ENCODE data around the gene C2CD2.

C2CD2 gene

GRCh38 chr21:41916888-41917433, 36.9 kb downstream of the C2CD2 start:
- in situ Hi-C loops (cut with HindIII; ENCODE audit: low sequenced_read_pairs), result no loop called here

DNA sequence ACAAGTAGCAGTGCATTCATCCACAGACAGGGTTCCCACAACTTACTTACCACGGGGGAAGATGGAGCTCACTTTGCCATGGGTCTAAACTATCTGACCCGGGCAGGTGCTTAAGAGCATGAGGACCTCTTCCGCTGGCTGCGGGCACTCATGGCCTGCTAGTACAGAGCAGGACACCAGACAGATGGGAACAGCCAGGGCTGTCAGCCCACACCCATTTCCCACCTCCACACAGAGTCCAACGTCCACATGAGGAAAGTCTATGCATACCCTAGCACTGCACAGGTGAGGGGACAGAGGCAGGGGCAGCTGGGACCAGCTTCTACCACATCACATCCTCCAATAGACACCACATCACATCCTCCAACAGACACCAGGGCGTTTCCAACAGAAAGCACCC, 38.9 kb downstream of the C2CD2 start:
- in situ Hi-C loops (cut with HindIII; ENCODE audit: low sequenced_read_pairs), result no loop called here

DNA sequence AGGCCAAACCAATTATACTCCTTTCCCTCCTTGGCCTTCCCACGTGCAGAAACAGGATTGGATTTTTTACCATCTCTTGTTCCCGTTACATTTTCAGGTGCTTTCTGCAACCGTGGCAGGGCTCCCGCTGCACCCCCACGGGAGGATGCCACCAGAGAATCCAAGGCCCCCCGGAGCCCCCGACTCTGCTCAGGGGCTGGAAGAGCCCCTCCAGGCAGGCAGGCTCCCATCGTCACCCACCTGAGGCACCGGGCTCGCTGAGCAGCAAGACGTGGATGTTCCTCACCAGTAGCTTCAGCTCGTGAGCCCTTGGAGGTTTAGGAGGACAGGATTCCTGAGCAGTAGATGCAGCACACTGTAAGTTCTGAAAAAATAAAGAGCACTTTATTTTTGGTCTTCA, 39.5 kb downstream of the C2CD2 start:
- in situ Hi-C loops (cut with HindIII; ENCODE audit: low sequenced_read_pairs), result no loop called here

GRCh38 chr21:41913230-41913629, 40.6 kb downstream of the C2CD2 start:
- in situ Hi-C loops (cut with HindIII; ENCODE audit: low sequenced_read_pairs), result no loop called here

DNA sequence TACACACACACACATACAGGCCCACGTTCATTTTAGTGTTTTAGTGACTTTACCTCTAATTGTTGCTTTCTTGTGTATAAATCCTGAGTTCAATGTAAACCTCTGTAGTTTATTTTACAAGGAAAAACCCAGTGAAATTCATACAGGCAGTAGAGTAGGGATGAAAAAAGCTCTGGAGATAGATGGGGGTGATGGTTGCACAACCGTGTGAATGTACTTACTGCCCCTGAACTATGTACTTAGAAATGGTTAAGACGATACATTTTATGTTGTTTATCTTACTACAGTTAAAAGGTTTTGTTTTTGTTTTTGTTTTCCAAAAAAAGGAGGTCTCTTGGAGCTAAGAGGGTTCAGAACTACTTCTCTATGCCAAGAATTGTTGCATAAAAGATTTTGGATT, 45.0 kb downstream of the C2CD2 start:
- in situ Hi-C loops (cut with HindIII; ENCODE audit: low sequenced_read_pairs), result no loop called here

DNA sequence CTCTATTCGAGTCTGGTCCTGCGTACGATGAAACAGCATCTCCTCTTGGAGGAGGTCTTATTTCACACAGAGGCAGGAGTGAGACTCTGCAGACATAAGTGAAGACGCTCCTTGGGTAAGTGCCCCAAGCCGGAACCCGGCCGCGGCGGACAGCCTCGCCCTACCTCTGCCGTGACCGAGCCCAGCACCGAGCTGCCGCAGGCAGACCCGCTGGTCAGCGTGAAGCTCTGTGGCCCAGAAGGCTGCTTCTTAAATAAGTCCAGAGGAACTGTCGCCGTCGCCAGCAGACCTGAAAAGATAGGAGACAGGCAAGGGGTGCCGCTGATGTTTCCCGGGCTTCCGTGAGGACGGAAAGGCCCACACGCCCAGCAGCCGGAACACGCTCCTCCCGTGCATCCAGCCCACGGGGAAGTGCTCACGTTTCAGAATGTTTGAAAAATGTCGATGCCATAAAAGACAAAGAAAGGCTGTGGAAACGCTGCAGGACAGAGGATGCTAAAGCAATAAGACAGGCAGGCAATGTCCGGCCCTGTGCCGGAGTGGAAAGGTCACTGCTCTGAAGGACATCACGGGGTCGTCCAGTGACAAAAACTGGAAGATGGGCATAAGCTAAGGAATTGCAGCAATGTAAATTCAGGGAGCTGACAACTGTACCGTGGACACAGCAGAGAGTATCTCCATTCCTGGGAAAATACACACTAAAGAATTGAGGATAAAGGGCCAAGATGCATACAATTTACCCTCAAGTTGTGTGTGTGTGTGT, 46.1 kb downstream of the C2CD2 start:
- in situ Hi-C loops (cut with HindIII; ENCODE audit: low sequenced_read_pairs), result no loop called here

GRCh38 chr21:41906770-41907169, 47.0 kb downstream of the C2CD2 start:
- in situ Hi-C loops (cut with HindIII; ENCODE audit: low sequenced_read_pairs), result no loop called here

DNA sequence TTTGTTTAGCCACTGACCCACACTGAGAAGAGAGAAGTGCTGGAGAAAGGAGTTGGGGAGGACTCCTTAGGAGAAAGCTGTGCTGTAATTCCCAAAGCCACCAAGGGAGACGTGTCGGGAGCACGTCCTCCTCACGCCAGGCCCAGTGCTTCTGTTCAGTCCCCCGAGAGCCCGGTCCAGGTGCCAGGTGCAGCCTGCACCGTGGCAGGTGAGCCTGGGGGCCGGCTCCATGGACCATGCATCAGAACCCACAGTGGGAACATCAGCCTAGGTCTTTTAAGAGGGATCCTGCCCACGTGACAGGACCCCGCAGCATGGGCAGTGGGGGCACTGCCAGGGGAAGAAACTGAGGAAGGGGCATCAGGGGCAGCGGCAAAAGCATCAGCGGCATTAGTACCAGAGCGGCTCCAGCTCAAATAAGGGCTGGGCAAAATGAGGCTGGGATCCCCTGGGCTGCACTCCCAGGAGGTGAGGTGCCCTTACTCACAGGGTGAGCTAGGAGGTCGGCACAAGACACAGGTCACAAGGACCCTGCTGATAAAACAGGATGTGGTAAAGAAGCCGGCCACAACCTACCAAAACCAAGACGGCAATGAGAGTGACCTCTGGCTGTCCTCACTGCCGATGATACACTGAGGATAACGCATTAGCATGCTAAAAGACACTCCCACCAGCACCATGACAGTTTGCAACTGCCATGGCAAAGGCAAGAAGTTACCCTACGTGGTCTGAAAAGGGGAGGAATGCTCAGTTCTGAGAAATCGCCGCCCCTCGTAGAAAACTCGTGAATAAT, 50.1 kb downstream of the C2CD2 start:
- in situ Hi-C loops (cut with HindIII; ENCODE audit: low sequenced_read_pairs), result no loop called here

GRCh38 chr21:41902946-41903345, 50.9 kb downstream of the C2CD2 start:
- in situ Hi-C loops (cut with HindIII; ENCODE audit: low sequenced_read_pairs), result no loop called here

GRCh38 chr21:41901782-41902181, 52.0 kb downstream of the C2CD2 start:
- in situ Hi-C loops (cut with HindIII; ENCODE audit: low sequenced_read_pairs), result no loop called here

- in situ Hi-C loops (cut with HindIII; ENCODE audit: low sequenced_read_pairs), result no loop called here
Measured at GRCh38 chr21:41901099-41901498, 52.7 kb downstream of the C2CD2 start.

DNA sequence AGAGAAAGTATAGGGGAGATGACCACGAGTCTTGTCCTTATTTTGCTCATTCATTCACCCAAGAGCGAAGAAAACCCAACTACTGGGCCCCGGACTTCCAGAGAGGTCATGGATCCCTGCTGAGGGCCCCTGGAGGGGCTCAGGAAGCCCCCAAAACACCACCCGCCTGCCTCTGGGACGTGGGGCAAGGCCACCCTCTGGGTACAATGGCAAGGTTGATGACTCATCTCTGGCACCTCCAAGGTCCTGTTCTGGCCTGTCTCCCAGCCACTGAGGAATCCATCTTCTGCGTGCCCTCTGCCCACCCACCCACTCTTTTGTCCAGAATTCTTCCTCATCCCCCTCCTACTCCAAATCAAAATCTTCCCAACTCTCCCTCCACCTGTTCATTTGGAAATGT, 53.4 kb downstream of the C2CD2 start:
- in situ Hi-C loops (cut with HindIII; ENCODE audit: low sequenced_read_pairs), result no loop called here

- in situ Hi-C loops (cut with HindIII; ENCODE audit: low sequenced_read_pairs), result no loop called here
Measured at GRCh38 chr21:41899426-41900202, 54.2 kb downstream of the C2CD2 start.

DNA sequence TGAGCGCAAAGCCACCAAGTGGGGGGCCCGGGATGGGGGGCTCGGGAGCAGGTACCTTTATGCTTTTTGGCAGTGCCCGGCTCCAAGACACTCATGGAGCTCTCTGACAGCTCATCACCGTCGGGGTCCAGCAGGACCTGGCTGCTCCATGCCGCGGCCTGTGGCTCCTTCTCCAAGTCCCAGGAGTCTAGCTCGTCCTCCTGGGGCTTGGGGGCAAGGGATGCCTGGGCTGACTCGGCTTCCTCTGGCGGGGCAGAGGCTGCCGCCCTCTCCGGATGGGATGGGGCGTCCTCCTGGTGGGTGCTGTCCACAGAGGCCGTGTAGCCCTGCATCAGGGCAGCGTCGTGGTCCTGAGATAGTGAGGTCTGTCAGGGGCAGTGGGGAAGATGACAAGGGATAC, 54.8 kb downstream of the C2CD2 start:
- in situ Hi-C loops (cut with HindIII; ENCODE audit: low sequenced_read_pairs), result no loop called here

- in situ Hi-C loops (cut with HindIII; ENCODE audit: low sequenced_read_pairs), result no loop called here
Measured at GRCh38 chr21:41897700-41898099, 56.1 kb downstream of the C2CD2 start.

DNA sequence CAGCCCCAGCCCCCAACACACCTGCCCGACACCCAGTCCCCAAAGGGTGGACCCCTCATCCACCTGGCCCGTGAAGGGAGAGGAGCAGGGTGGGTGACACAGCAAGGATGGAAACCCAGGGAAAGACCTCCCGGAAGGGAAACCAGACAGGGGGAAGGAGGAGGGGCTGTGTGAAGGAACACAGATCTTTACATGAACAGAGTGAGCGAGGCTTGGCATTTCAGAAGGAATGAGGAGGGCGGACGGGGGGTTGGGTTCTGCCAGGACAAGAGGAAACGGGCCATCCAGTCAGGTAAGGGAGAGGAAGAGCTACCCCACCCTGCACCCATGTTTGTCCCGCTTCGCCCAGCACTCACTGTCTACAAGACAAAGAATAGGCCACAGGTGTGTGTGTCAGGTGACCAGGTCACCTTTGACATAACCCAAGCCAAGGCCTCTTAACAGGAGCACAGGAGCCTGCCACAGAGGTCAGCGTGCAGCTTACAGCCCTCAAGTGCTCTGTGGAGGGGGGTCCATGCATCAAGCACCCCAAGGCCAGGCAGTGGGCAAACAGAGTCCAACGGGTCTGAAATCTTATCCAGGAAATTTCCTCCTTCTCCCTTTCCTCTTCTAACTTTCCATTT, 56.7 kb downstream of the C2CD2 start:
- in situ Hi-C loops (cut with HindIII; ENCODE audit: low sequenced_read_pairs), result no loop called here

DNA sequence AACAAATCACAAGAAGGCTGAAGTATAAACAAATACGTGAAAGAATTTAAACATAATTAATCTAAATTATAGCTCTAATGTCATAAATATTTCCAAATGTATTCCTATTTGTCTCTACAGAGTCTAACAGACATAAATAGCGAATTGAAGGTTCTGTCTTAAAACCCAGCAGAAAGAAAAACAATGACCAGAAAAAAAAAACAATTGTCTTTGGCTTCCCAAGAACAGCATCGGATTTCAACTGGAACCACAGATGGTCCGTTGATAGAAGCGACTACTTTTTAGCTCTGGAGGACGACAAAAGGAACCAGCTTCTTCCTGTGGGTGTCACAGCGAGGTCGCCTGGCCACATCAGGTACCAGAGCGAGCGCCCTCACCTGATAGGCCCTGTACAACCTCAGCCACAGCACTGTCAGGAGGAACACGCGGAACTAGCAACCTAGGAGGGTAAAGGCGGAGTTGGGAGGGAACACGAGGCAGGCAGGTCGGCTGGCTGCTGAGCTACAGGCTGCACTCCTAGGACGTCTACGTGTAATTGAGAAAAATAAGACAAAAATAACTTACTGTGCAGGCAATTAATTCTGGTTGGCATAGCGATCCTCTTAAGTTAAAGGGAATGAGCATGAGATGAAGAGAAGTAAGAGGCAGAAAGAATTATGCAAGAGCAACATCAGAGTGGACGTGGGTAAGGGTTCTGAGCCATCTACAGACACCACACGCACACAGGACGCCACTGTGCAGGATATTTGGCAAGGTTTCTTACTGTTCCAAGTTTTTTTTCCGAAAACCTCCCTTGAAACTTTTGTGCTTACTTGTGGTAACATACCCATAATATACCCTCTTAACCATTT, 58.0 kb downstream of the C2CD2 start:
- in situ Hi-C loops (cut with HindIII; ENCODE audit: low sequenced_read_pairs), result no loop called here

GRCh38 chr21:41894922-41895557, 58.8 kb downstream of the C2CD2 start:
- in situ Hi-C loops (cut with HindIII; ENCODE audit: low sequenced_read_pairs), result no loop called here

- in situ Hi-C loops (cut with HindIII; ENCODE audit: low sequenced_read_pairs), result no loop called here
Measured at GRCh38 chr21:41894511-41894910, 59.3 kb downstream of the C2CD2 start.

All from DLD1 (cell line).